ENCODE results near the gene MAB21L3. TPM values are rescaled to one million over a fixed set of nuclear protein-coding genes. Genes with fewer than 3 reads are reported as not detected.

The MAB21L3 gene
- total RNA-seq, 1 donor from 2014 or later = not detected

DNA sequence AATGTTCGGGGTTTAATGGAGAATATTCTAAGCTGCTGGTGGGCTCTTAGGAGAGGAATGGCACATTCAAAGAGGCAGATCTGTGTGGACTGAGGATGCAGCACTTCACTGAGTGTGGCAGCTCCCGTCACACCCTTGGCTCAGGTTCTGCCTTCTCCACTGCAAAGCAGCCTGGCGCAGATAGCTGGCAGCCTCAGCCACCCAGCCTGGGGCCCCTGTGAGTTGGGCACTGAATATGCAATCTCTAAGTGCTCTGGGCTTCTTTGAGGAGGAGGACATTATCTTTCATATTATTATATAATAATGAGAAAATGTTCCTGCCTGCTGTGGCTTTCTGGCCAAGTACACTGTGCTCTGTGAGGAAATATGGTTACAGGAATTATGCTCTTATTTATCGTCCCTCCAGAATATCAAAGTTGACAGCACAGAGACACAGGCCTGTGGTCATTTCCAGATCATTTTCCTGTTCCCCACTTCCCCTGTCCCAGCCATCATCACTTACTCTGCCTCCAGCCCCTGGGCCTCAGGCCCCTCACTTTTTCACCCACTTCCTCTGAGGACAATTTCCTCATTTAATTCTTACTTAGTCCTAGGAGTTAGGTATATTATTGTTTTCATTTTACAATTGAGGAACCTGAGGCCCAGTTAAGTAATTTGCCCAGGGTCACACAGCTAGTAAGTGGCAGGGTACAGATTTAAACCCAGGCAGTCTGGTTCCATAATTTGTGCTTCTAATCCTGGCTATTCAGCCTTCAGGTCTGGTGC, 53.6 kb downstream of the MAB21L3 start:
- H3K27me3 ChIP-seq = peaks cover 31% of the 10 kb centered on the region
- H3K4me3 ChIP-seq = no peak overlapping the region
- Mint-ChIP-seq H3K9me3 (no peaks in the 10 kb centered on the region), H3K27me3 (ENCODE audit: insufficient read depth, low read depth) (peaks cover 7% of the 10 kb centered on the region), H3K27ac (no peak overlapping the region), H3K4me3 (no peak overlapping the region), H3K4me1 (peaks cover 17% of the 10 kb centered on the region), H3K36me3 (no peaks in the 10 kb centered on the region)
- H3K9ac ChIP-seq = no peak overlapping the region
- no peak overlapping the region for H3K4me2 ChIP-seq
- H3K36me3 ChIP-seq = no peaks in the 10 kb centered on the region
- no peaks in the 10 kb centered on the region for H4K20me1 ChIP-seq (ENCODE audit: low read depth)
- DNase-seq (ENCODE audit: low spot score) = no peak
- H3F3A ChIP-seq (ENCODE audit: low read depth) = no peaks in the 10 kb centered on the region
- H2AFZ ChIP-seq (replicated peaks) = no peak overlapping the region
- no peaks in the 10 kb centered on the region for H3K79me2 ChIP-seq (ENCODE audit: low read depth)
- TF ChIP-seq EZH2 (IDR thresholded peaks at IDR 0.05) = no peak
- TF ChIP-seq EZH2phosphoT487 (IDR thresholded peaks at IDR 0.05) = no peak
- TF ChIP-seq, protein P1, sequence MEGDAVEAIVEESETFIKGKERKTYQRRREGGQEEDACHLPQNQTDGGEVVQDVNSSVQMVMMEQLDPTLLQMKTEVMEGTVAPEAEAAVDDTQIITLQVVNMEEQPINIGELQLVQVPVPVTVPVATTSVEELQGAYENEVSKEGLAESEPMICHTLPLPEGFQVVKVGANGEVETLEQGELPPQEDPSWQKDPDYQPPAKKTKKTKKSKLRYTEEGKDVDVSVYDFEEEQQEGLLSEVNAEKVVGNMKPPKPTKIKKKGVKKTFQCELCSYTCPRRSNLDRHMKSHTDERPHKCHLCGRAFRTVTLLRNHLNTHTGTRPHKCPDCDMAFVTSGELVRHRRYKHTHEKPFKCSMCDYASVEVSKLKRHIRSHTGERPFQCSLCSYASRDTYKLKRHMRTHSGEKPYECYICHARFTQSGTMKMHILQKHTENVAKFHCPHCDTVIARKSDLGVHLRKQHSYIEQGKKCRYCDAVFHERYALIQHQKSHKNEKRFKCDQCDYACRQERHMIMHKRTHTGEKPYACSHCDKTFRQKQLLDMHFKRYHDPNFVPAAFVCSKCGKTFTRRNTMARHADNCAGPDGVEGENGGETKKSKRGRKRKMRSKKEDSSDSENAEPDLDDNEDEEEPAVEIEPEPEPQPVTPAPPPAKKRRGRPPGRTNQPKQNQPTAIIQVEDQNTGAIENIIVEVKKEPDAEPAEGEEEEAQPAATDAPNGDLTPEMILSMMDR (IDR thresholded peaks at IDR 0.05) = no peak
- no peak overlapping the region for H3K27ac ChIP-seq
- H3K9me3 ChIP-seq (ENCODE audit: low read depth) = no peaks in the 10 kb centered on the region
- peaks cover 14% of the 10 kb centered on the region for H3K4me1 ChIP-seq

DNA sequence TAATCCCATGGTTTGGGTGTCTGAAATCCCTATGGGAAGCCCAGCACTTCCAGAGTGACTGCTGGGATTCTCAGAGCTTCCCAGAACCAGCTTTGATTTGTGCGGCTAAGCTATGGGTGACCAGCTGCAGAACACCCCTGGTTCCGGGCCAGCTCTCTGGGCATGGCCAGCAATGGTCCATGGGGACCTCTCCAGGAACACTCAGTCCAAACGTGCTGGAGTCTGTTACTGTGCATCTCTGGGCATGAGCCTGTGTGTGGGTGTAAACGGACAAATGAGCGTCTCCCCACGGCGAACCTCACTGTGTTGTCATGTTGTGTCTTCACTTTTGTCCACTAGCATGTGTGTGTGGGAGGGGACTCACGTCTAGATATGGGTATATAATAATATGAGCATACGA, 54.4 kb downstream of the MAB21L3 start:
- Histone ChIP-seq H3K79me2 (ENCODE audit: low read depth) (no peaks in the 10 kb centered on the region), H3K27me3 (peaks cover 34% of the 10 kb centered on the region), H4K20me1 (ENCODE audit: low read depth) (no peaks in the 10 kb centered on the region), H3K4me1 (peaks cover 14% of the 10 kb centered on the region), H3K4me2 (no peak overlapping the region), H3K4me3 (no peak overlapping the region), H3K27ac (no peak overlapping the region), H3K9me3 (ENCODE audit: low read depth) (no peaks in the 10 kb centered on the region), H3K36me3 (no peaks in the 10 kb centered on the region), H3K9ac (no peak overlapping the region), H3F3A (ENCODE audit: low read depth) (no peaks in the 10 kb centered on the region), H2AFZ (replicated peaks) (no peak overlapping the region)
- no peak for DNase-seq (ENCODE audit: low spot score)
- Mint-ChIP-seq H3K9me3 (no peaks in the 10 kb centered on the region), H3K27me3 (ENCODE audit: insufficient read depth, low read depth) (peaks cover 10% of the 10 kb centered on the region), H3K4me1 (peaks cover 17% of the 10 kb centered on the region), H3K36me3 (no peaks in the 10 kb centered on the region), H3K27ac (no peak overlapping the region), H3K4me3 (no peak overlapping the region)
- TF ChIP-seq EZH2phosphoT487 (IDR thresholded peaks at IDR 0.05) (no peak), EZH2 (IDR thresholded peaks at IDR 0.05) (no peak)
- TF ChIP-seq, protein P1 (IDR thresholded peaks at IDR 0.05) = no peak

DNA sequence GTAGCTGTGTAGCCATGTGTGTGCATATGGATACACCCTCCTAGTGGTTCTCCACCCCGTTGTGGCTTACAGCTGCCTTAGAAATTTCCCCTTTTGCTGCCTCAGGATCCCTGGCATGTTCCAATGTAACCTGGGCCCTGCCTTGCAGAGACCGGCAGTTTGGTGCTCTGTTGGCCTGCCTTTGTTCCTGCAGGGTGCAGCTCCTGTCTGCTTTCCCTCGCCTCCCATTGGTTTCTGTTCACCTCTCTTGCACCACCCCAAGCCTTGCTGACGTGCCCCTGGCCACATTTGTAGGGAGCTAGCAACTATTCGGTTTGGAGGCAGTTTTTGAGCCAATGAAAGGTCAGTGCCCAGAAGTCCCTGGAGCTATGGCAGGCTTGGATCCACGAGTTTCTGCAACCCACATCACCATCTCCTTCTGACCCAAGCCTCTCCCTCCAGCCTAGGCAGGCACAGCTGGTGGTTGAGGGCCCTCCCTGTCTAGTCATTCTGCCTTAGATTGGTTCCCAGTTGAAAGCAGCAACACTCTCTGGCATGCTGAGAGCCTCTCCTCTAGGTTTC, 54.9 kb downstream of the MAB21L3 start:
- H3K9ac ChIP-seq = no peak overlapping the region
- no peaks in the 10 kb centered on the region for H3K9me3 ChIP-seq (ENCODE audit: low read depth)
- Mint-ChIP-seq H3K4me3 (no peak overlapping the region), H3K27me3 (ENCODE audit: insufficient read depth, low read depth) (peaks cover 10% of the 10 kb centered on the region), H3K36me3 (no peaks in the 10 kb centered on the region), H3K9me3 (no peaks in the 10 kb centered on the region), H3K27ac (no peak overlapping the region), H3K4me1 (peaks cover 17% of the 10 kb centered on the region)
- H3K79me2 ChIP-seq (ENCODE audit: low read depth) = no peaks in the 10 kb centered on the region
- no peaks in the 10 kb centered on the region for H3K36me3 ChIP-seq
- no peak overlapping the region for H2AFZ ChIP-seq (replicated peaks)
- peaks cover 34% of the 10 kb centered on the region for H3K27me3 ChIP-seq
- H3F3A ChIP-seq (ENCODE audit: low read depth) = no peaks in the 10 kb centered on the region
- H3K4me3 ChIP-seq = no peak overlapping the region
- no peak overlapping the region for H3K27ac ChIP-seq
- no peak overlapping the region for H3K4me2 ChIP-seq
- no peak for DNase-seq (ENCODE audit: low spot score)
- H3K4me1 ChIP-seq = peaks cover 14% of the 10 kb centered on the region
- H4K20me1 ChIP-seq (ENCODE audit: low read depth) = no peaks in the 10 kb centered on the region
- TF ChIP-seq EZH2 (IDR thresholded peaks at IDR 0.05) (no peak), EZH2phosphoT487 (IDR thresholded peaks at IDR 0.05) (no peak)
- TF ChIP-seq, protein P1 (IDR thresholded peaks at IDR 0.05) = no peak
